Keratinocyte (primary cell): ENCODE measurements around the gene PEX7.

ENCODE experiments used
- CTCF ChIP-seq, 3 experiments: IDR thresholded peaks in 1 of 3; conservative IDR thresholded peaks in 1 of 3; optimal IDR thresholded peaks in 1 of 3; 2 replicates in 2 of 3; 3 replicates in 1 of 3; pipeline versions ENCODE3 to v1.5.1; 2011; ENCODE audit warnings: low read length in 3 of 3, mild to moderate bottlenecking in 3 of 3, moderate library complexity in 2 of 3, control low read depth in 1 of 3, inconsistent platforms in 1 of 3; ENCODE audit not compliant: insufficient read depth in 2 of 3; ENCODE audit errors: extremely low read depth in 1 of 3
- EZH2 ChIP-seq: IDR thresholded peaks from one replicate; pipeline ENCODE4 v1.6.1; 2012; ENCODE audit warnings: inconsistent platforms, mild to moderate bottlenecking, low read length, moderate library complexity

GRCh38 chr6:136775548-136775947 is 46.8 kb upstream of the PEX7 start:
- TF ChIP-seq CTCF (optimal IDR thresholded peaks at IDR 0.05 in 1 of 3, IDR thresholded peaks at IDR 0.05 in 1 of 3, conservative IDR thresholded peaks at IDR 0.05 in 1 of 3; ENCODE audit: extremely low read depth in 1 of 3, insufficient read depth in 2 of 3, low read length in 3 of 3) (no peak), EZH2 (no peak)
